ENCODE measurements around the gene MAN1C1.

DNA sequence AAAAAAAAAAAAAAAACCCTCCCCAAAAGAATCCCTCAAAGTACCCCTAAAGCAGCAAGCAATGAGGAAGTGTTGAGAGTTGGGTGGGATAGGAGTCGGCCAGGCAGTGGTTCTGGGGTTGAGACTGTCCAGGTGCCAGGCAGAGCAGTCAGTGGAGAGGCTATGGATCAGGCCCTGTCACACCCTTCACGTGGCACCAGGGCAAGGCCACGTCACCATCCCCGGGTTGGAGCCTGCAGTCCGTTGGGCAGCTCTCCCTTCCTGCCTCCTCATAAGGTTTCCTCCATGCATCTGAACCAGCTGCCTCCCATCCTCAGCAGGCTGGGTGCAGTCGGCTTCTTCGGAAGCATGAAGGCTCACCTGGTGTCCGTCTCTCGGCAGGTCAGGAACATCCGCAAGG, 146.9 kb downstream of the MAN1C1 start:
- no peak for TF ChIP-seq POLR2A (IDR thresholded peaks at IDR 0.05)
- TF ChIP-seq, protein P1, sequence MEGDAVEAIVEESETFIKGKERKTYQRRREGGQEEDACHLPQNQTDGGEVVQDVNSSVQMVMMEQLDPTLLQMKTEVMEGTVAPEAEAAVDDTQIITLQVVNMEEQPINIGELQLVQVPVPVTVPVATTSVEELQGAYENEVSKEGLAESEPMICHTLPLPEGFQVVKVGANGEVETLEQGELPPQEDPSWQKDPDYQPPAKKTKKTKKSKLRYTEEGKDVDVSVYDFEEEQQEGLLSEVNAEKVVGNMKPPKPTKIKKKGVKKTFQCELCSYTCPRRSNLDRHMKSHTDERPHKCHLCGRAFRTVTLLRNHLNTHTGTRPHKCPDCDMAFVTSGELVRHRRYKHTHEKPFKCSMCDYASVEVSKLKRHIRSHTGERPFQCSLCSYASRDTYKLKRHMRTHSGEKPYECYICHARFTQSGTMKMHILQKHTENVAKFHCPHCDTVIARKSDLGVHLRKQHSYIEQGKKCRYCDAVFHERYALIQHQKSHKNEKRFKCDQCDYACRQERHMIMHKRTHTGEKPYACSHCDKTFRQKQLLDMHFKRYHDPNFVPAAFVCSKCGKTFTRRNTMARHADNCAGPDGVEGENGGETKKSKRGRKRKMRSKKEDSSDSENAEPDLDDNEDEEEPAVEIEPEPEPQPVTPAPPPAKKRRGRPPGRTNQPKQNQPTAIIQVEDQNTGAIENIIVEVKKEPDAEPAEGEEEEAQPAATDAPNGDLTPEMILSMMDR (IDR thresholded peaks at IDR 0.05) = no peak
- no peak for TF ChIP-seq EP300 (IDR thresholded peaks at IDR 0.05)
- TF ChIP-seq POLR2AphosphoS5 (IDR thresholded peaks at IDR 0.05) = no peak
